Natural killer cell (primary cell): ENCODE measurements around the gene UBQLN3. TPM values are rescaled to one million over a fixed set of nuclear protein-coding genes. Genes with fewer than 3 reads are reported as not detected.

ENCODE experiments used
- ATAC-seq, 3 donors: fragments of 150-1000 bp in 2 of 3; fragments of 200-7000 bp in 1 of 3; cut with Tn5 transposase; 1 replicate in 1 of 3; 2 replicates in 2 of 3; pipeline ENCODE4 v1.10.0; 2021; ENCODE audit warnings: mild to moderate bottlenecking in 2 of 3, moderate library complexity in 2 of 3
- DNase-seq, 2 donors: peaks; one replicate each; pipeline versions ENCODE4 v3.0.0 to v3.0.0-alpha.2; 2013 to 2021; ENCODE audit warnings: mixed read lengths in 1 of 2
- H3K27ac ChIP-seq: one replicate; pipeline ENCODE4 v1.5.1; 2013; ENCODE audit warnings: mild to moderate bottlenecking, low read length
- H3K27me3 ChIP-seq: one replicate; pipeline ENCODE4 v1.6.1; 2013; ENCODE audit warnings: low read length; ENCODE audit not compliant: control insufficient read depth, insufficient read depth
- H3K36me3 ChIP-seq: one replicate; pipeline ENCODE4 v1.6.1; 2013; ENCODE audit warnings: low read length; ENCODE audit not compliant: control insufficient read depth, insufficient read depth
- H3K4me1 ChIP-seq: one replicate; pipeline ENCODE4 v1.6.1; 2013; ENCODE audit warnings: low read length; ENCODE audit not compliant: control insufficient read depth, insufficient read depth
- H3K4me3 ChIP-seq: one replicate; pipeline ENCODE4 v1.5.1; 2013; ENCODE audit warnings: low read length
- H3K9me3 ChIP-seq: one replicate; pipeline ENCODE4 v1.6.1; 2013; ENCODE audit warnings: low read length; ENCODE audit not compliant: control insufficient read depth, insufficient read depth
- H3K27ac Mint-ChIP-seq, 2 donors: one replicate each; pipeline ENCODE4 v1.8.0; 2022; ENCODE audit warnings: mild to moderate bottlenecking in 2 of 2, mixed read lengths in 2 of 2, moderate library complexity in 1 of 2
- H3K27me3 Mint-ChIP-seq, 2 donors: one replicate each; pipeline ENCODE4 v1.8.0; 2022; ENCODE audit warnings: low read depth in 2 of 2, mixed read lengths in 2 of 2
- H3K36me3 Mint-ChIP-seq: one replicate; pipeline ENCODE4 v1.8.0; 2022; ENCODE audit warnings: mixed read lengths
- H3K4me1 Mint-ChIP-seq, 2 donors: one replicate each; pipeline ENCODE4 v1.8.0; 2022; ENCODE audit warnings: mixed read lengths in 2 of 2
- H3K4me3 Mint-ChIP-seq: one replicate; pipeline ENCODE4 v1.8.0; 2022; ENCODE audit warnings: mild to moderate bottlenecking, moderate library complexity, mixed read lengths
- H3K9me3 Mint-ChIP-seq, 2 donors: one replicate each; pipeline ENCODE4 v1.8.0; 2022; ENCODE audit warnings: mixed read lengths in 2 of 2
- CTCF ChIP-seq: fragments of 200-600 bp; IDR thresholded peaks from one replicate; pipeline ENCODE4 v1.8.0; 2022; ENCODE audit warnings: antibody characterized with exemption
- WGBS: methylation state at CpG from one replicate; pipeline ENCODE4 v1.1.7; 2013; ENCODE audit warnings: missing lambda C conversion rate; ENCODE audit not compliant: insufficient coverage; 5-methylcytosine and 5-hydroxymethylcytosine counted together
- intact Hi-C: fragments of 100-400 bp; cut with micrococcal nuclease; formaldehyde crosslinking; loops from one replicate; pipeline ENCODE4 v1.14.2; 2022
- total RNA-seq, 4 donors: library from RNA; stranded (reverse); fragments of 120-200 nt in 1 of 4; gene quantifications; one replicate each; pipeline versions ENCODE4 v1.2.3 to v1.2.4, GENCODE V29; 2013 to 2022

UBQLN3 gene
- total RNA-seq, 3 donors from 2014 or later (not counting 1 experiment from before 2014, with no cell fraction given): 0.15 to 0.20 TPM; not detected in 1

GRCh38 chr11:5521540-5521939 lies 11.8 kb upstream of the UBQLN3 start:
- H3K27me3 ChIP-seq: no peaks in the 10 kb centered on the region
- H3K36me3 ChIP-seq: no peaks in the 10 kb centered on the region
- H3K27ac ChIP-seq: no peak overlapping the region
- Mint-ChIP-seq H3K4me1 (no peaks in the 10 kb centered on the region), H3K4me3 (no peak overlapping the region), H3K9me3 (no peaks in the 10 kb centered on the region), H3K27ac (no peak overlapping the region), H3K36me3 (no peaks in the 10 kb centered on the region), H3K27me3 (peaks cover 0 to 7% of the 10 kb centered on the region in 2 donors)
- no peak for ATAC-seq
- no peaks in the 10 kb centered on the region for H3K4me1 ChIP-seq
- TF ChIP-seq CTCF: no peak
- no peaks in the 10 kb centered on the region for H3K9me3 ChIP-seq
- no peak overlapping the region for H3K4me3 ChIP-seq
- no peak for DNase-seq
- intact Hi-C loops: no loop called here
- WGBS: 100% methylated on average over 3 of the region's 4 CpGs

DNA sequence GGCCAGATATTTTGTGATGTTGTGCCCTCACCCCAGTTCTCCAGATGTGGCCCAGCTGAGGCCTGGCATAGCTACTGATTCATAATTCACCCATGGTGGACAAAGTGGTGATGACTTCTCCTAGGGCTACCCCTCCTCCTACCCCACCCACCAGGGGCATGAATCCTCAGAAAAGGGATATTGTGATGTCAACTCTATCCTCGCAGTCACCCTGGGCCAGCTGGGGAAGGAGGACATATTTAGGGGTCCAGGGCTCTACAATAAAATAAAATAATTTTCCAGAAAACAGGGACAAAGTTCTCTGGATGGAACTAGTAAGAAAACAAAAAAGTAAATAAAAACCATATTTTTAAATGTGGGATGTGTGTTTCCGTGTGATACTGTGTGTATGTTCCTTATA lies 6.8 kb upstream of the UBQLN3 start, which contains the start of gene UBQLNL:
UBQLNL (minus strand) TSS at position 101 of the 400 bp plus-strand sequence. CDS start 258 bp downstream, outside the sequence.
- no peak within 1 kb of the TSS for H3K4me3 Mint-ChIP-seq
- no peaks in the 10 kb centered on the region for H3K4me1 ChIP-seq
- H3K9me3 ChIP-seq: no peaks in the 10 kb centered on the region
- H3K4me1 Mint-ChIP-seq: no peaks in the 10 kb centered on the region
- no peak within 1 kb of the TSS for H3K4me3 ChIP-seq
- H3K27ac Mint-ChIP-seq: no peak within 1 kb of the TSS
- H3K36me3 Mint-ChIP-seq: no peaks in the 10 kb centered on the region
- intact Hi-C loops: no loop called here
- DNase-seq: no peak
- no peaks in the 10 kb centered on the region for H3K27me3 ChIP-seq
- no peaks in the 10 kb centered on the region for H3K36me3 ChIP-seq
- no CpG with 5 or more reads among the region's 2 CpGs for WGBS
- no peak for TF ChIP-seq CTCF
- ATAC-seq: no peak
- no peaks in the 10 kb centered on the region for H3K9me3 Mint-ChIP-seq
- H3K27me3 Mint-ChIP-seq: peaks cover 0 to 3% of the 10 kb centered on the region in 2 donors
- H3K27ac ChIP-seq: no peak within 1 kb of the TSS

DNA sequence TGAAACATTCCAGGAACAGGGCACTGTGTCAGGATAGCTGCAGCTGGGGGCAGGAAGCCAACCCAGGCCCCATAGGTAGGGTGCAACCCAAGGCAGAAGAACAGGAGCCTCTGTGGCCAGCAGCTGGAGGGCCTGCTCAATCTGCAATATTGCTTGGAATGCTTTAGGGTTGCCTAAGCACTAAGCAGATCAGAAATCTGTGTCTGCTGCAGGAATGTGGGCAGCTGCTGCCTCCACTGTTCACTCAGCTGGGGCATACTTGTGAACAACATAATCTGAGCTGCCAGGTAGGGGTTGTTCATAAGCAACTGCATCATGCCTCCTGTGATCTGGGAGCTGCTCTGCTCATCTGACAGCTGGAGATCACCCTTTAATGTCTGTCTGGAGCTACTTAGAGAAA lies 5.1 kb upstream of the UBQLN3 start:
- Mint-ChIP-seq H3K27me3 (peaks cover 0 to 3% of the 10 kb centered on the region in 2 donors), H3K27ac (no peak overlapping the region), H3K9me3 (no peaks in the 10 kb centered on the region), H3K36me3 (no peaks in the 10 kb centered on the region), H3K4me3 (no peak overlapping the region), H3K4me1 (no peaks in the 10 kb centered on the region)
- Histone ChIP-seq H3K9me3 (no peaks in the 10 kb centered on the region), H3K27me3 (no peaks in the 10 kb centered on the region), H3K4me3 (no peak overlapping the region), H3K4me1 (no peaks in the 10 kb centered on the region), H3K27ac (no peak overlapping the region), H3K36me3 (no peaks in the 10 kb centered on the region)
- no peak for ATAC-seq
- intact Hi-C loops: no loop called here
- DNase-seq: no peak
- TF ChIP-seq CTCF: no peak

DNA sequence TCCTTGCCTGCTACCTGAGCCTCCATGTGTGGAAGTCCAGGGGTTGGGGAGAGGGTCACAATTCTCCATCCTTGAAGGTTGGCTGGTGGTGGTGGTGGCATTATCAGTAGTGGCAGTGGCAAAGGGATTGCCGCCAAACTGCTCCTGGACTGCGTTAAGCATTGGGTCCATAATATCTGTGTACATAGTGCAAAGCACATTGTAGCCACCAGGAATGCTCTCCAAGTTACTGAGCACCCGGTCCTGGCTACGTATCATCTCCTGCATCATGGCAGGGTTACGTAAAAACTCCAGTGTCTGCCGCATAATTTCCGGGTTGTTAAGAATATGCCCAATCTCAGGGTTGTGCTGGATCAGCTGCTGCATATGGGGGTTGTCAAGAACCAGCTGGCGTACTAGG lies 1.2 kb downstream of the UBQLN3 start:
- H3K9me3 ChIP-seq: no peaks in the 10 kb centered on the region
- ATAC-seq (no peak), DNase-seq (no peak)
- no peaks in the 10 kb centered on the region for H3K36me3 ChIP-seq
- no peaks in the 10 kb centered on the region for H3K4me1 ChIP-seq
- H3K4me3 Mint-ChIP-seq: no peak overlapping the region
- no peak overlapping the region for H3K27ac Mint-ChIP-seq
- H3K36me3 Mint-ChIP-seq: no peaks in the 10 kb centered on the region
- peaks cover 3 to 9% of the 10 kb centered on the region in 2 donors for H3K27me3 Mint-ChIP-seq
- no peaks in the 10 kb centered on the region for H3K4me1 Mint-ChIP-seq
- no peak overlapping the region for H3K4me3 ChIP-seq
- no peak for TF ChIP-seq CTCF
- 94% methylated on average over 8 of the region's 8 CpGs for WGBS
- H3K27ac ChIP-seq: no peak overlapping the region
- intact Hi-C loops: no loop called here
- no peaks in the 10 kb centered on the region for H3K27me3 ChIP-seq
- H3K9me3 Mint-ChIP-seq: no peaks in the 10 kb centered on the region
